A549 (cell line): ENCODE results near the gene MTCP1. TPM values are rescaled to one million over a fixed set of nuclear protein-coding genes. Genes with fewer than 3 reads are reported as not detected.

ENCODE experiments used
- ATAC-seq, 2 experiments: fragments of 200-7000 bp in 1 of 2; fragments of >200 bp in 1 of 2; cut with Nextera tagmentation in 1 of 2; cut with Tn5 transposase in 1 of 2; 3 replicates each; pipeline versions ENCODE4 v1.8.0 to v1.9.1; 2018 to 2020; ENCODE audit warnings: mild to moderate bottlenecking in 1 of 2, moderate library complexity in 1 of 2
- CTCF ChIA-PET: fragments of 300-600 bp; sonication (Branson Sonifier 250); formaldehyde crosslinking; extraction: SDS; loops from one replicate; lab custom pipeline; 2021; ENCODE audit warnings: antibody characterized with exemption, inconsistent platforms; lab: Yijun Ruan, JAX
- POLR2A ChIA-PET: fragments of 350-600 bp; formaldehyde crosslinking; extraction: SDS; loops from one replicate; lab custom pipeline; 2021; ENCODE audit warnings: antibody characterized with exemption, inconsistent platforms; lab: Yijun Ruan, JAX
- DNase-seq, 2 experiments: peaks; one replicate each; pipeline versions ENCODE4 v3.0.0 to v3.0.0-alpha.2; 2011 to 2016; ENCODE audit warnings: low read depth in 1 of 2, low spot score in 1 of 2
- FAIRE-seq: peaks from 2 replicates; lab custom pipeline; 2011; peaks lifted over from hg19 to GRCh38; lab: Jason Lieb, UNC
- H3K27ac ChIP-seq, 2 experiments: fragments of >200 bp; sonication (Bioruptor Twin); formaldehyde crosslinking; 3 replicates each; pipeline ENCODE4 v1.5.1; 2016 to 2017
- H3K4me1 ChIP-seq: fragments of >200 bp; sonication (Bioruptor Twin); formaldehyde crosslinking; 3 replicates; pipeline ENCODE4 v1.6.1; 2016
- H3K4me2 ChIP-seq: fragments of >200 bp; sonication (Bioruptor Twin); formaldehyde crosslinking; 3 replicates; pipeline ENCODE4 v1.6.1; 2016
- H3K4me3 ChIP-seq: fragments of >200 bp; sonication (Bioruptor Twin); formaldehyde crosslinking; 3 replicates; pipeline ENCODE4 v1.5.1; 2016
- H3K9me3 ChIP-seq: fragments of >200 bp; sonication (Bioruptor Twin); formaldehyde crosslinking; 3 replicates; pipeline ENCODE4 v1.6.1; 2016
- CBX2 ChIP-seq: fragments of 200-600 bp; sonication (generic); IDR thresholded peaks from 2 replicates; pipeline ENCODE4 v1.6.1; 2016; ENCODE audit warnings: low read depth, mild to moderate bottlenecking, borderline replicate concordance
- CHD2 ChIP-seq: fragments of 150-350 bp; IDR thresholded peaks from 2 replicates; pipeline ENCODE4 v1.6.1; 2014; ENCODE audit warnings: low read length; ENCODE audit not compliant: partially characterized antibody
- CHD4 ChIP-seq: fragments of 200-600 bp; sonication (generic); IDR thresholded peaks from 2 replicates; pipeline ENCODE4 v1.6.1; 2016; ENCODE audit warnings: antibody characterized with exemption, mild to moderate bottlenecking, borderline replicate concordance
- EHF ChIP-seq: fragments of 250-450 bp; sonication (Bioruptor Pico); IDR thresholded peaks from 2 replicates; pipeline ENCODE4 v1.5.0; 2020; ENCODE audit warnings: mild to moderate bottlenecking
- EHMT2 ChIP-seq: fragments of 200-600 bp; sonication (generic); IDR thresholded peaks from 2 replicates; pipeline ENCODE4 v1.6.1; 2016; ENCODE audit warnings: antibody characterized with exemption, low read depth, mild to moderate bottlenecking, moderate library complexity
- EP300 ChIP-seq, 2 experiments: fragments of >200 bp; sonication (Bioruptor Twin); formaldehyde crosslinking; IDR thresholded peaks; 2 replicates in 1 of 2; 3 replicates in 1 of 2; pipeline ENCODE4 v1.6.1; 2016 to 2017
- ESRRA ChIP-seq: fragments of 150-350 bp; IDR thresholded peaks from 2 replicates; pipeline ENCODE4 v1.6.1; 2014; ENCODE audit warnings: mild to moderate bottlenecking, low read length, borderline replicate concordance
- FOSB ChIP-seq: fragments of 250-450 bp; sonication (Bioruptor Pico); IDR thresholded peaks from 2 replicates; pipeline ENCODE4 v1.5.0; 2020; ENCODE audit warnings: mild to moderate bottlenecking, moderate library complexity
- FOXS1 ChIP-seq: fragments of 250-450 bp; sonication (Bioruptor Pico); IDR thresholded peaks from 2 replicates; pipeline ENCODE4 v1.5.0; 2020; ENCODE audit warnings: mild to moderate bottlenecking, moderate library complexity
- GATA3 ChIP-seq: IDR thresholded peaks from 2 replicates; pipeline ENCODE4 v1.6.1; 2012; ENCODE audit warnings: borderline replicate concordance
- HDAC2 ChIP-seq: fragments of 200-600 bp; sonication (generic); IDR thresholded peaks from 2 replicates; pipeline ENCODE4 v1.6.1; 2016
- HOXA7 ChIP-seq: fragments of 250-450 bp; sonication (Bioruptor Pico); IDR thresholded peaks from 2 replicates; pipeline ENCODE4 v1.5.0; 2020; ENCODE audit warnings: mild to moderate bottlenecking, moderate library complexity
- JUN ChIP-seq, 2 experiments: fragments of >200 bp; sonication (Bioruptor Twin); formaldehyde crosslinking; IDR thresholded peaks; 2 replicates in 1 of 2; 3 replicates in 1 of 2; pipeline ENCODE4 v1.6.1; 2016 to 2017
- NR3C1 ChIP-seq: fragments of >200 bp; sonication (Bioruptor Twin); formaldehyde crosslinking; IDR thresholded peaks from 3 replicates; pipeline ENCODE4 v1.6.1; 2017
- PHF8 ChIP-seq: fragments of 200-600 bp; sonication (generic); IDR thresholded peaks from 2 replicates; pipeline ENCODE4 v1.6.1; 2016; ENCODE audit warnings: low read depth, mild to moderate bottlenecking, antibody characterized with exemption, moderate library complexity, borderline replicate concordance
- POLR2A ChIP-seq: IDR thresholded peaks from 2 replicates; pipeline ENCODE4 v1.6.1; 2012; ENCODE audit warnings: mild to moderate bottlenecking, low read length
- RARB ChIP-seq: fragments of 250-450 bp; sonication (Bioruptor Pico); IDR thresholded peaks from 2 replicates; pipeline ENCODE4 v1.8.0; 2021; ENCODE audit warnings: mild to moderate bottlenecking, moderate library complexity
- RFX5 ChIP-seq: fragments of 450-650 bp; IDR thresholded peaks from 2 replicates; pipeline ENCODE4 v1.7.1; 2014; ENCODE audit warnings: antibody characterized with exemption, mild to moderate bottlenecking, moderate library complexity
- RNF2 ChIP-seq: fragments of 200-600 bp; sonication (generic); IDR thresholded peaks from 2 replicates; pipeline ENCODE4 v1.6.1; 2016; ENCODE audit warnings: low read depth, mild to moderate bottlenecking, antibody characterized with exemption, moderate library complexity, borderline replicate concordance
- ZC3H11A ChIP-seq: fragments of 450-650 bp; IDR thresholded peaks from 2 replicates; pipeline ENCODE4 v1.6.1; 2014; ENCODE audit warnings: antibody characterized with exemption, mild to moderate bottlenecking
- ZFP36 ChIP-seq: fragments of 450-650 bp; IDR thresholded peaks from 2 replicates; pipeline ENCODE4 v1.6.1; 2014; ENCODE audit warnings: borderline replicate concordance; ENCODE audit not compliant: partially characterized antibody
- ZNF302 ChIP-seq: fragments of 250-450 bp; sonication (Bioruptor Pico); IDR thresholded peaks from 2 replicates; pipeline ENCODE4 v1.9.0; 2021; ENCODE audit warnings: inconsistent platforms, mild to moderate bottlenecking, moderate library complexity
- WGBS: methylation state at CpG from one replicate; pipeline ENCODE4 v1.1.6; 2017; ENCODE audit errors: missing lambda C conversion rate; 5-methylcytosine and 5-hydroxymethylcytosine counted together
- polyA plus RNA-seq, 4 experiments: library from polyadenylated mRNA; depleted of rRNA in 3 of 4; stranded (reverse); fragments of >200 nt; fragmentation: RNase III in 1 of 4; extraction: RNeasy Plus Mini Kit Qiagen cat#74134 plus additional on column Dnase treatment in 1 of 4; gene quantifications; 2 replicates in 3 of 4; 3 replicates in 1 of 4; pipeline ENCODE4 v1.2.3, GENCODE V29; 2011 to 2017
- TF ChIP-seq, protein P1 (sequence below): fragments of >200 bp; sonication (Bioruptor Twin); formaldehyde crosslinking; IDR thresholded peaks from 3 replicates; pipeline ENCODE4 v1.5.1; 2016
- TF ChIP-seq, protein P2 (sequence below): IDR thresholded peaks from 2 replicates; pipeline ENCODE4 v1.6.1; 2012; ENCODE audit warnings: low read depth, borderline replicate concordance
- TF ChIP-seq, protein P3 (sequence below): IDR thresholded peaks from 2 replicates; pipeline ENCODE4 v1.6.1; 2012

MTCP1 gene
- polyA plus RNA-seq, 2 of the 4 experiments (the other 2 are of a cell fraction): 12.3 to 38.0 TPM

DNA sequence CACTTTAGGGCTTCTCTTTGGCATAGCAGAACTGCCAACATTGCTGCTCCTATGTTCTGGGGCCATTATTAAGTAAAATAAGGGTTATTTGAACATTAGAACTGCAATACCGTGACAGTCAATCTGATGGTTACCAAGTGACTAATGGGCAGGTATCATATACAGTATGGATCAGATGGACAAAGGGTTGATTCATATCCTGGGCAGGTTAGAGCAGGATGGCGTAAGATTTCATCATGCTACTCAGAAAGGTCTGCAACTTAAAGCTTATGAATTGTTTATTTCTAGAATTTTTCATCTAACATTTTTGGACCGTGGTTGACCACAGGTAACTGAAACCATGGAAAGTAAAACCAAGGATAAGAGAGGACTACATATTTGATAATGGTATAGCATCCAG lies 41.2 kb upstream of the MTCP1 start:
- ChIA-PET CTCF (no interaction called here), POLR2A (no interaction called here)
- Histone ChIP-seq H3K9me3 (0 out of 3 replicates have a peak, but pooled peaks cover 2% of the 10 kb centered on the region), H3K27ac (no peak overlapping the region), H3K4me1 (no peaks in the 10 kb centered on the region), H3K4me3 (no peak overlapping the region), H3K4me2 (no peak overlapping the region)
- FAIRE-seq (no peak), ATAC-seq (no peak), DNase-seq (no peak)
- 95% methylated on average over 3 of the region's 3 CpGs for WGBS
- no peak for TF ChIP-seq CHD4
- TF ChIP-seq, protein P1, sequence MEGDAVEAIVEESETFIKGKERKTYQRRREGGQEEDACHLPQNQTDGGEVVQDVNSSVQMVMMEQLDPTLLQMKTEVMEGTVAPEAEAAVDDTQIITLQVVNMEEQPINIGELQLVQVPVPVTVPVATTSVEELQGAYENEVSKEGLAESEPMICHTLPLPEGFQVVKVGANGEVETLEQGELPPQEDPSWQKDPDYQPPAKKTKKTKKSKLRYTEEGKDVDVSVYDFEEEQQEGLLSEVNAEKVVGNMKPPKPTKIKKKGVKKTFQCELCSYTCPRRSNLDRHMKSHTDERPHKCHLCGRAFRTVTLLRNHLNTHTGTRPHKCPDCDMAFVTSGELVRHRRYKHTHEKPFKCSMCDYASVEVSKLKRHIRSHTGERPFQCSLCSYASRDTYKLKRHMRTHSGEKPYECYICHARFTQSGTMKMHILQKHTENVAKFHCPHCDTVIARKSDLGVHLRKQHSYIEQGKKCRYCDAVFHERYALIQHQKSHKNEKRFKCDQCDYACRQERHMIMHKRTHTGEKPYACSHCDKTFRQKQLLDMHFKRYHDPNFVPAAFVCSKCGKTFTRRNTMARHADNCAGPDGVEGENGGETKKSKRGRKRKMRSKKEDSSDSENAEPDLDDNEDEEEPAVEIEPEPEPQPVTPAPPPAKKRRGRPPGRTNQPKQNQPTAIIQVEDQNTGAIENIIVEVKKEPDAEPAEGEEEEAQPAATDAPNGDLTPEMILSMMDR: no peak
- TF ChIP-seq NR3C1: no peak
- no peak for TF ChIP-seq JUN (IDR thresholded peaks at IDR 0.05)
- TF ChIP-seq RNF2: no peak
- TF ChIP-seq CBX2: no peak
- no peak for TF ChIP-seq ZFP36
- TF ChIP-seq EHMT2: no peak
- TF ChIP-seq RFX5: no peak
- TF ChIP-seq, protein P2, sequence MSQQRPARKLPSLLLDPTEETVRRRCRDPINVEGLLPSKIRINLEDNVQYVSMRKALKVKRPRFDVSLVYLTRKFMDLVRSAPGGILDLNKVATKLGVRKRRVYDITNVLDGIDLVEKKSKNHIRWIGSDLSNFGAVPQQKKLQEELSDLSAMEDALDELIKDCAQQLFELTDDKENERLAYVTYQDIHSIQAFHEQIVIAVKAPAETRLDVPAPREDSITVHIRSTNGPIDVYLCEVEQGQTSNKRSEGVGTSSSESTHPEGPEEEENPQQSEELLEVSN: no peak
- TF ChIP-seq ESRRA: no peak
- no peak for TF ChIP-seq ZC3H11A
- TF ChIP-seq ZNF302: no peak
- no peak for TF ChIP-seq FOXS1 (CRISPR knock-in tag)

DNA sequence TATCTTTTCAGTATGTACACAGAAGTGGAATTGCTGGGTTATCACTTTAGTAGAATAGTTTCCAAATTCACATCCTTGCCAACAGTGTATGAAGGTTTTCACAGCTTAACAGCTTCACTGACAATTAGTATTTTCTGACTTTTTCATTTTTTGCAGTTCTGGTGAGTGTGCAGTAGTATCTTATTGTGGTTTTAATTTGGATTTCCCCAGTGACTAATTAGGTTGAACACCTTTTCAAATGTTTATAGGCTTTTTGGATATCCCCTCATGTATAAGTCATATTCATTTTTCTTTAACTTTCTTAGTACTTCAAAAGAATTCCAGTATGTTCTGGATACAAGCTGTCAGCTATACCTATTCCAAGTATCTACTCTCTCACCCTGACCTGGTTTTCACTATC lies 37.5 kb upstream of the MTCP1 start:
- ChIA-PET POLR2A (no interaction called here), CTCF (interaction anchor here (1.1 to 1.4 kb wide), 2 partner anchors 28 to 40 kb away, joined by 3 to 4 read pairs; no protein-coding TSS in a partner anchor)
- no peak overlapping the region for H3K27ac ChIP-seq
- no peak overlapping the region for H3K4me2 ChIP-seq
- H3K4me1 ChIP-seq: no peaks in the 10 kb centered on the region
- DNase-seq (no peak), FAIRE-seq (no peak), ATAC-seq (no peak)
- no peak overlapping the region for H3K4me3 ChIP-seq
- TF ChIP-seq RARB (CRISPR knock-in tag): no peak
- no peak for TF ChIP-seq FOSB (CRISPR knock-in tag)
- TF ChIP-seq GATA3: no peak
- no peak for TF ChIP-seq CHD2
- TF ChIP-seq, protein P1: no peak
- TF ChIP-seq, protein P3, sequence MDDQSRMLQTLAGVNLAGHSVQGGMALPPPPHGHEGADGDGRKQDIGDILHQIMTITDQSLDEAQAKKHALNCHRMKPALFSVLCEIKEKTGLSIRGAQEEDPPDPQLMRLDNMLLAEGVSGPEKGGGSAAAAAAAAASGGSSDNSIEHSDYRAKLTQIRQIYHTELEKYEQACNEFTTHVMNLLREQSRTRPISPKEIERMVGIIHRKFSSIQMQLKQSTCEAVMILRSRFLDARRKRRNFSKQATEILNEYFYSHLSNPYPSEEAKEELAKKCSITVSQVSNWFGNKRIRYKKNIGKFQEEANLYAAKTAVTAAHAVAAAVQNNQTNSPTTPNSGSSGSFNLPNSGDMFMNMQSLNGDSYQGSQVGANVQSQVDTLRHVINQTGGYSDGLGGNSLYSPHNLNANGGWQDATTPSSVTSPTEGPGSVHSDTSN: no peak
- TF ChIP-seq EP300 (IDR thresholded peaks at IDR 0.05): no peak
- TF ChIP-seq HDAC2: no peak
- TF ChIP-seq PHF8: no peak
- TF ChIP-seq HOXA7: no peak
- TF ChIP-seq EHF (CRISPR knock-in tag): no peak
- no peak for TF ChIP-seq POLR2A
- TF ChIP-seq CBX2: no peak
- 0 out of 3 replicates have a peak, but pooled peaks cover 2% of the 10 kb centered on the region for H3K9me3 ChIP-seq
